ENCODE measurements around the gene RAB37.

DNA sequence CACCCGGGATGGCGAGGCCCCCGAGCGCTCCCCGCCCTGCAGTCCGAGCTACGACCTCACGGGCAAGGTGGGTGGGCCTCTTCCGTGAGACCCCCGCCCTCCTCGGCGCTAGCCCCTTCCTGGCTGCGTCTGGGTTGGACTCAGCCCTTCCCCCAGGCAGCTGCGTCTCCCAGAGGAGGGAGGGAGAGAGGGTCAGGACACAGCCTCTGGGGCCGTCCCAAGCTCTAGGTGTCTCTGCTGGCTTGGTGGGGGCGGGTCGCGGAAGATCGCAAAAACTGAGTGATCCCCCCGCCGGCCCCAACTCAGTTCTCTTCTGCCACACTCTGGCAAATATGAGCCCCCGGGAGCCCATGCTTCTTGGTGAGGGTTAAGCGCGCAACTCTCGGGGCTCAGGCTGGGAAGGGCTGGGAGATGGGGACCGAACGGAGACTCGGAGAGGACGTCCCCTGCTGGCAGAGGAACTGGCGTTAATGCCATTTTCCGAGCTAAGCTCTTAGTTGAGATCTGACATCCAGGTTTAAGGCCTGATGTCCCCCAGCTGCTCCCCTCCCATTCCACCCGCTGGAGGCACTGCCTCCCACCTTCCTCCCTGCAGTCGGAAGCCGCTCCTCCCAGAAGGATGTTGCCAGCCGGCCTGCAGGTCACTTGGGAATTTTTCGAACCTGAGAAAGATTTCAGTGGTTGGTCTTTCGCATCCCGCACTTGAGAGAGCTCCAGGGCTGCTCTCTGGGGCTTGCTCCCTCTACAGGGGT lies 419 bp downstream of the RAB37 start:
- TF ChIP-seq, protein P1, sequence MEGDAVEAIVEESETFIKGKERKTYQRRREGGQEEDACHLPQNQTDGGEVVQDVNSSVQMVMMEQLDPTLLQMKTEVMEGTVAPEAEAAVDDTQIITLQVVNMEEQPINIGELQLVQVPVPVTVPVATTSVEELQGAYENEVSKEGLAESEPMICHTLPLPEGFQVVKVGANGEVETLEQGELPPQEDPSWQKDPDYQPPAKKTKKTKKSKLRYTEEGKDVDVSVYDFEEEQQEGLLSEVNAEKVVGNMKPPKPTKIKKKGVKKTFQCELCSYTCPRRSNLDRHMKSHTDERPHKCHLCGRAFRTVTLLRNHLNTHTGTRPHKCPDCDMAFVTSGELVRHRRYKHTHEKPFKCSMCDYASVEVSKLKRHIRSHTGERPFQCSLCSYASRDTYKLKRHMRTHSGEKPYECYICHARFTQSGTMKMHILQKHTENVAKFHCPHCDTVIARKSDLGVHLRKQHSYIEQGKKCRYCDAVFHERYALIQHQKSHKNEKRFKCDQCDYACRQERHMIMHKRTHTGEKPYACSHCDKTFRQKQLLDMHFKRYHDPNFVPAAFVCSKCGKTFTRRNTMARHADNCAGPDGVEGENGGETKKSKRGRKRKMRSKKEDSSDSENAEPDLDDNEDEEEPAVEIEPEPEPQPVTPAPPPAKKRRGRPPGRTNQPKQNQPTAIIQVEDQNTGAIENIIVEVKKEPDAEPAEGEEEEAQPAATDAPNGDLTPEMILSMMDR (IDR thresholded peaks at IDR 0.05): peak in 9 of 12 donors; percentile 8 to 33 (median 24)
- no peak for TF ChIP-seq POLR2A (IDR thresholded peaks at IDR 0.05)
